ENCODE data around the gene OBSL1. TPM values are rescaled to one million over a fixed set of nuclear protein-coding genes. Genes with fewer than 3 reads are reported as not detected.

OBSL1 gene
- total and polyA plus RNA-seq, 2 donors (not counting 3 experiments of a cell fraction or from before 2014, with no cell fraction given), result 16.7 to 20.7 TPM

GRCh38 chr2:219620546-219620945 is 49.2 kb upstream of the OBSL1 start:
- DNase-seq (ENCODE audit: low read depth, low spot score), result no peak
- no peak overlapping the region for H3K27ac ChIP-seq (ENCODE audit: insufficient read depth, low read depth, low read length)
- H4K20me1 ChIP-seq (replicated peaks; ENCODE audit: control insufficient read depth, extremely low read depth, insufficient read depth, low read length), result no peaks in the 10 kb centered on the region
- intact Hi-C loops (cut with micrococcal nuclease) (no loop called here), dilution Hi-C loops (cut with MboI; ENCODE audit: extremely low pct_ligation_motif_present, low sequenced_read_pairs) (no loop called here)
- ChIA-PET POLR2A (no interaction called here), CTCF (interaction anchor here (1.3 kb wide), 1 partner anchor 111 kb away, joined by 5 read pairs; no protein-coding TSS in a partner anchor)
- H3K9me3 ChIP-seq (replicated peaks; ENCODE audit: control insufficient read depth, insufficient read depth, low read length), result no peaks in the 10 kb centered on the region
- H3K36me3 ChIP-seq (ENCODE audit: control insufficient read depth in 2 of 2, extremely low read depth in 1 of 2, insufficient read depth in 2 of 2, low read length in 2 of 2), result peaks cover 0 to 5% of the 10 kb centered on the region in 2 experiments
- peaks cover 2 to 5% of the 10 kb centered on the region in 2 experiments for H3K27me3 ChIP-seq (ENCODE audit: control insufficient read depth in 2 of 2, insufficient read depth in 2 of 2, low read length in 2 of 2)
- H2AFZ ChIP-seq (ENCODE audit: low read depth, low read length), result no peak overlapping the region
- H3K4me3 ChIP-seq (replicated peaks in 1 of 3; ENCODE audit: insufficient read depth in 1 of 3, low read depth in 1 of 3, low read length in 3 of 3), result no peak overlapping the region
- no peak for FAIRE-seq
- H3K9ac ChIP-seq (replicated peaks; ENCODE audit: extremely low read depth, insufficient read depth, low read length), result no peak overlapping the region
- no peak for TF ChIP-seq MYC (IDR thresholded peaks at IDR 0.05; ENCODE audit: low read depth, low read length)
- TF ChIP-seq JUN (IDR thresholded peaks at IDR 0.05; ENCODE audit: borderline replicate concordance, insufficient read depth, insufficient read length, low read depth), result no peak
- no peak for TF ChIP-seq EZH2 (IDR thresholded peaks at IDR 0.05; ENCODE audit: borderline replicate concordance, low read depth, low read length, severe bottlenecking)
- no peak for TF ChIP-seq MAX (IDR thresholded peaks at IDR 0.05; ENCODE audit: insufficient read depth, insufficient read length)
- TF ChIP-seq GATA2 (IDR thresholded peaks at IDR 0.05; ENCODE audit: insufficient read depth, insufficient read length, low read depth, low read length), result no peak
- TF ChIP-seq POLR2AphosphoS5 (IDR thresholded peaks at IDR 0.05; ENCODE audit: insufficient read depth, low read depth, low read length), result no peak
- no peak for TF ChIP-seq FOS (IDR thresholded peaks at IDR 0.05; ENCODE audit: borderline replicate concordance, insufficient read depth, low read length)
- TF ChIP-seq CTCF (IDR thresholded peaks at IDR 0.05; ENCODE audit: extremely low read depth in 1 of 2, insufficient read depth in 1 of 2, low read depth in 1 of 2, low read length in 2 of 2), result no peak
- no peak for TF ChIP-seq POLR2A (IDR thresholded peaks at IDR 0.05; ENCODE audit: low read depth, low read length)
- no peak overlapping the region for H3K4me2 ChIP-seq (ENCODE audit: insufficient read depth, low read length)
- BruUV-seq (replicated peaks), result no TSS peak
- no peaks in the 10 kb centered on the region for H3K9me1 ChIP-seq (replicated peaks; ENCODE audit: control insufficient read depth, extremely low read depth, insufficient read depth, low read length)
- no peaks in the 10 kb centered on the region for H3K79me2 ChIP-seq (ENCODE audit: control insufficient read depth, insufficient read depth, low read length)
- H3K4me1 ChIP-seq (ENCODE audit: control insufficient read depth, extremely low read depth, insufficient read depth, low read length), result no peaks in the 10 kb centered on the region

Measured in endothelial cell of umbilical vein (primary cell).